HG02943 (cell line): ENCODE measurements around the gene SPATA25.

Experiments used
- ATAC-seq: cut with Tn5 transposase; IDR thresholded peaks from one replicate; pipeline ENCODE4 v1.9.1; 2021; ENCODE audit warnings: mild to moderate bottlenecking, low read depth, moderate library complexity; ENCODE audit not compliant: unreplicated experiment

The SPATA25 gene

DNA sequence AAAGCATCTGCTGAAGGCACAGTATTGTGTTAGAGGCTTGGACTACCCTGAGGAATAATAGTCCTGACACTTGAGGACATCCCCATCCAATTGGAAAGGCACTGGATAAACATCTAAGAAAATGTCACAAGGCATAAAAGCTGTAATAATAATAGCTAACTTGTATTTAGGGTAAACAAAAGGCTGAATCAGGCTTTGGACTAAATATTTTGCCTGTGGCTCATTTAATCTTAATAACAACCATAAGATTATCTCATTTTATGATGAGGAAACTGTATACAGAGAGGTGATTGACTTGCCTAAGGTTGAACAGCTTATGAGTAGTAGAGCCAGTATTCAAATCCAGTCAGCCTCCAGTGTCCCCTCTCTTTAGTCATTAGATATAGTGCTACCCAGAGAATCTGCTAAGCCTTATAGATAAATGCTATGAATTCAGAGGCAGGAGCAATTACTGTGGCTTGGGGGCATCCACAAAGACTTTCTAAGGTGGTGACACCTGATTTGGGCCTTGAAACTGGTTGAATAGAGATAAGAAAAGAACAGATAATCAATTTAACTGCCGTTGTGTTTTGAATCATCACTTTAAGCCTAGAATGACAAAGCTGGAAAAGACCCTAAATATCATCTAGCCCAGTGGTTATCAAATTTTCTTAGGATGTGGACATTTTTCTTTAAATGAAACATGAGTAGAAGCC lies 13.9 kb downstream of the SPATA25 start:
- no peak for ATAC-seq

DNA sequence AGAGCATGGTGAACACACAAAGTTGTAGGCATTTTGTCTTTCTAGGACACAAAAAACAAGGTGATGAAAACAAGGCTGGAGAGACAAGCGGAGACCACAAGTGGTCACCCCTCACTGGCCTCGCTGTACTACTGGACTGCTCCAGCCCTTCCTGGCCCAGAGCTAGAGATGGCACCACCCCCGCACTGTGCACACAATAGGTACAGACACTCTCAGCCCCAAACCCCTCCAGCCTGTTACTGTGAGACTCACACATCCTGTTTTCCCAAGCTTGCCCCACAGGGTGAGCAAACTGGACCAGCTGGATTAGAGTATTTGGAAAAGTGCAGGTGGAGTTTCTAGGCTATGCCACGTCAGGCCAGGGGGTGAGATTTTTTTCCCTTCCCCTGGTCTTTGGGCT lies 14.8 kb downstream of the SPATA25 start:
- ATAC-seq, result no peak

DNA sequence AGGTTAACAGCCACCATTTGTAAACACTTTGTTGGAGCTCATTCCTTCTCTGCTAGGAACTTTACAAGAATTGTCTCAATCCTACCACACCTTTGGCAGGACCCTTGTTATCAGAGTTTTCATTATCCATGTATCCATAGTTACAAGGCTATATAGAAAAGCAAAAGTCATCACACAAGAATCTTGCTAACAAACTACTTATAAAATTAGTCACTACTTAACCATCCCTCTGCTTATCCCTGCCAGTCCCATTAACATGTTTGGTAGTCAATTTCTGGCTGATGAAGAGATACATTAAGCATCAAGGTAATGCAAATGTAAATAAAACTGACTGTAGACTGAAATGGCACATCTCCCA lies 19.6 kb downstream of the SPATA25 start:
- ATAC-seq, result no peak

DNA sequence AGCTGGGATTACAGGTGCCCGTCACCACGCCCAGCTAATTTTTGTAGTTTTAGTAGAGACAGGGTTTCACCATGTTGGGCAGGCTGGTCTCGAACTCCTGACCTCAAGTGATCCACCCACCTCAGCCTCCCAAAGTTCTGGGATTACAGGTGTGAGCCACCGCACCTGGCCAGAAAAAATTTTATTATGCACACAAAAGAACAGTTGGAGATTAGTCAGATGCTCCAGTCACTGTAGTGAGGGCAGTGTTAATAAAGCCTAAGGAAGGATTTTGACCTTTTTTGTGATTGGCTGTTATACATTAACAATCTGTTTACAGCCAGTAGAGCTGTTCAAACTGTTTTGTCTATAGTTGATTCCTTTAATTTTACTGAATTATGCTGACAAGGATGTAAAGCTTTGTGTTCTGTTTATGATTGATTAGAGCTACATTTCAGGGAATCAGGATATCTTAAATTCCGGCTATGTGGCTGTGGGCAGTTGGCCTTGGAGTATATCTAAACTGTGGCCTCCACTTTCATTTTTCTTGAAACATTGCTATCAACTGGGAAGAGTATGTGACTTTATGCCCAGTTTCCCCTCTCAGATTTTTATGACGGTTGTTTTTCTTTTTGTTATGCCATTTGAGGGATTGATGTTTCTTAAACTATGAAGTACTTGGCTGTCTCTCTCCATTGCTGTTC lies 20.1 kb downstream of the SPATA25 start:
- ATAC-seq, result no peak

DNA sequence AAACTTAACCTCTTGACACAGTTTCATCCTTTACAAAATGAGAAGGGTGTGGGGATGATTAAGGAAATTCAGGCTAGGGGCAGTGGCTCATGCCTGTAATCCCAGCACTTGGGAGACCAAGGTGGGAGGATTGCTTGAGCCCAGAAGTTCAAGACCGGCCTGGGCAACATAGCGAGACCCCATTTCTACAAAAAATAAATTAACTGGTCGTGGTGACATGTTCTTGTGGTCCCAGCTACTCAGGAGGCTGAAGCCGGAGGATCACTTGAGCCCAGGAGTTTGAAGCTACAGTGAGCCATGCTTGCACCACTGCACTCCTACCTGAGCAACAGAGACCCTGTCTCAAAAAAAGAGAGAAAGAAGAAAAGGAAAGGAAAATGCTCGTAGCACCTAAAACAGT lies 21.0 kb downstream of the SPATA25 start:
- no peak for ATAC-seq

DNA sequence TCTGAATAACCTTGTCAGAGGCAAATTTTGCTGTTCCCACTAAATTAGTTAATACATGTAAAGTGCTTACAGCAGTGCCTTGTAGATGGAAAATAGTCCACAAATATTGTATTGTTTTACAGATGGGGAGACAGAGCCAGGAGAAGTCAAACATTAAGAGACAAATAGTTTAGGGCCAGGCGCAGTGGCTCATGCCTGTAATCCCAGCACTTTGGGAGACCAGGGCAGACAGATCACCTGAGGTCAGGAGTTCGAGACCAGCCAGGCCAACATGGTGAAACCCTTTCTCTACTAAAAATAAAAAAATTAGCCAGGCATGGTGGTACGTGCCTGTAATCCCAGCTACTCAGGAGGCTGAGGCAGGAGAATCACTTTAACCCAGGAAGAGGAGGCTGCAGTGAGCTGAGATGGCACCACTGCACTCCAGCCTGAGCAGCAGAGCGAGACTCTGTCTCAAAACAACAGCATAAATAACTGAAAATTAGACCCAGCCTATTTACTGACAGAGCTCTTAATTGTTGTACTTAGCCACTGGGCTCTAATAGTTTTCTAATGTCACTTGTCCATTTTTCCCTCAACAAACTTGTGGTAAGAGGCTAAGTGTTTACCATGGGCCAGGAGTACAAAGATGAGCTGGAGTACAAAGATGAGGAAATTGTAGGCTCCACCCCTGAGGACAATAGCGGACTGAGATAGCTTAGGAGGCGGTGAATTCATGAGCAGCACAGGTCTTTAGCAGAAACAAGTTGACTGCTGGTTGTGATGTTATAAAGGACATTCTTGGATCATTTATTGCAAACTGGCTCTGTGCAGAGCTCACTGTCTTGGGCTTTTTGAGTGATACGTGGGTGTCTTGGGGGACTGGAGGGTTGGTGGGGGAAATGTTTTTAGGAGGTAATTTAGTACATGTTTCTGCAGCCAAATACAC lies 23.6 kb downstream of the SPATA25 start:
- no peak for ATAC-seq

DNA sequence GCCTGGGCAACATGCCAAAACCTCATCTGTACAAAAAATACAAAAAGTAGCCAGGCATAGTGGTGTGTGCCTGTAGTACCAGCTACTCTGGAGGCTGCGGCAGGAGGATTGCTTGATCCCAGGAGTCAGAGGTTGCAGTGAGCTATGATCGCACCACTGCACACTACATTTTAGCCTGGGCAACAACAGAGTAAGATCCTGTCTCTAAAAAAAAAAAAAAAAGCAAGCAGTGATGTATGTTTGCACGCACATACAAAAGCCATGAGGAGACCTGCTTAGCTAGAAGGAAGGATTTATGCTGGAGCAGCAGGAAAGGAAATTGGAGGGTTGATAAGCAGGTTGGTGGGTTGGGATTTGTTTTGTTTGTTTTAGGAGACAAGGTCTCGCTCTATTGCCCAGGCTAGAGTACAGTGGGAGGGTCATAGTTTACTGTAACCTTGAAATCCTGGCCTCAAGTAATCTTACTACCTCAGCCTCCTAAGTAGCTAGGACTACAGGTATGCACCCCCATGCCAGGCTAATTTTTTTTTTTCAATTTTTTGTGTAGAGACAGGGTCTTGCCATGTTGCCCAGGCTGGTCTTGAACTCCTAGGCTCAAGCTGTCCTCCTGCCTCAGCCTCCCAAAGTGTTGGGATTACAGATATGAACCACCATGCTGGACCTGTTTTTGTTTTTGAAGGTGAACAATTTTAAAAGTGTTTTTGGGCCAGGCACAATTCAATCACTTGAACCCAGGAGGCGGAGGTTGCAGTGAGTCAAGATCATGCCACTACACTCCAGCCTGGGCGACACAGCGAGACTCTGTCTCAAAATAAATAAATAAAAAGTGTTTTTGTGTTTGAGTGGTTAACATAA lies 26.0 kb downstream of the SPATA25 start:
- no peak for ATAC-seq

DNA sequence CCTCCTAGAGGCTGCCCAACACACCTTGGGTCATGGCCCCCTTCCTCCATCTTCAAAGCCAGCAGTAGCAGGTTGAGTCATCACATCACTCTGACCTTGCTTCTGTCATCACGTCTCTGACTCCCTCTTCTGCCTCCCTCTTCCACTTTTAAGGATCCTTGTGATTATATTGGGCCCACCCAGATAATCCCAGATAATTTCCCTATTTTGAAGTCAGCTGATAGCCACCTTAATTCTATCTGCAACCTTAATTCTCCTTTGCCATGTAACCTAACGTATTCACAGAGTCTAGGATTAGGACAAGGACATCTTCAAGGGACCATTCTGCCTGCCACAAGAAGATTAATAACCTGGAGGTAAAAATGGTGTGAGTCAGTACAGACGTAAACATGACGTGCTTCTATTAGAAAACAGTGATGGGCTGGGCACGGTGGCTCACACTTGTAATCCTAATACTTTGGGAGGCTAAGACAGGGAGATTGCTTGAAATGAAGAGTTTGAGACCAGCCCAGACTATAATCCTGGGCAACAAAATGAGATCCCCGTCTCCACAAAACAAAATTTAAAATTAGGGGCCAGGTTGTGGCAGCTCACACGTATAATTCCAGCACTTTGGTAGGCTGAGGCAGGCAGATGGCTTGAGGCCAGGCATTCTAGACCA lies 26.7 kb downstream of the SPATA25 start:
- ATAC-seq, result no peak

DNA sequence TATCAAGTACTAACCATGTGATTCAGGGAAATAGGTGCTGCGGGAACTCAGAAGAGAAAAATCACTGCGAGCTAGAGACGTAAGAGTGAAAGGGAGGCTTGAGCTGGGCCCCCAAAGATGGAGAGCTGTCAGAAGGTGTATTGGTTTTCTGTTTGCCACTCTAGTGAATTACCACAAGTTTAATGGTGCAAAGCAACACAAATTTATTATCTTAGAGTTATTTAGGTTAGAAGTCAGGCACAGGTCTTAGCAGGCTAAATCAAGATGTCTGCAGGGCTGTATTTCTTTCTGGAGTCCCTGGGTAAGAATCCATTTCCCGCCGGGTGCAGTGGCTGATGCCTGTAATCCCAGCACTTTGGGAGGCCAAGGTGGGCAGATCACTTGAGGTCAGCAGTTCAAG lies 27.5 kb downstream of the SPATA25 start:
- ATAC-seq, result no peak

DNA sequence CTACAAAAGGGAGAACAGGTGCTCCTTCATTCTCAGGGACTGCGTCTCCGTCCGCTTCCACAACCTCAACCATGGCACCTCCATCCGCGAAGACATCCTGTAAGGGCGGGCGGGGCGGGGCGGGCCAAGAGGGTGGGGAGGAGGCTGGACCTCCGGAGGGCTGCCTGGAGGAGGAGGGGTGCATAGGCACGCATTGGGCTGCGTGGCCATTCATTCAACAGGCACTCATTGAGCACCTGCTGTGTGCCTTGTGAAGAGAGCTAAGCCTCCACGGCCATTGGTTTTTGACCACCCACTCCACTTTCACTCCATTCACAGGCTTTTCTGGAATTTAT lies 29.6 kb downstream of the SPATA25 start:
- no peak for ATAC-seq

DNA sequence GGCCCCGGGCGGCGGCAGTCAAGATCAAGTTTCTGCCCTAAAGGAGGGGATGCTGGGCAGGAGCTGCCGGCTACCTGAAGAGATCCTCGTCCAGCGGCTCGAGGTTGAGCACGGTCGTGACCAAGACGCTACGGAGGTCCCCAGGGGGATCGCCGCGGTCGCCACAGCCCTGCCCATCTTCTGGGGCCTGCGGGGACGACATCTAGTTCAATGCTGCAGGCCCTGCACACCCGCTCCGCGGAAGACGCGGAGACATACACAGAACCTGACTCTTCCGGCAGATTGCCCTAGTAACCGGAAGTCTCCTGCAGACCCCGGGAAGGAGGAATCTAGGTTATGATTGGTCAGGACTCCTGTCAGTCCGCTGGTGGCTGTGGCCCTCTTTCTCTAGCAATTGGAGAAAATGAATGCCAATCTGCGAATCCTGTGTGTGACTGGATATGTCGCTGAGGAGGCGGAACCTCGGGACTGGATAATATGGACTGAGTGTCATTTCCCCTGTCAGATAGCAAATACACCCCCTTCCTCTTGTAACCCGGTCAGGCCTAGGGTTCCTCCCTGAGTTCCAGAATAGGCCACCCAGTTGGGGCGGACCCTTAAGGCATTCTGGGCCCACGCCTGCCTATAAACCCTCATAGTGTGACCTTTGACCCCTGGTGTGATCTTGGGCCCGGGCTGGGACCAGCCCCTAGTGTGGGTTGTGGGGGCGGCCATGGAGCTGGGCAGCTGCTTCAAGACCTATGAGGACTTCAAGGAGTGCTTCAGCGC lies 30.1 kb downstream of the SPATA25 start, which contains the start of the genes ACOT8 and ZSWIM3:
TSS of gene ACOT8 (minus strand) at position 279 of the 768 bp plus-strand sequence. CDS start at position 202, 77 bp downstream.
TSS of gene ZSWIM3 (plus strand) at position 501 of the 768 bp plus-strand sequence. CDS start at position 713, 212 bp downstream.
- peak; percentile 97 for ATAC-seq

DNA sequence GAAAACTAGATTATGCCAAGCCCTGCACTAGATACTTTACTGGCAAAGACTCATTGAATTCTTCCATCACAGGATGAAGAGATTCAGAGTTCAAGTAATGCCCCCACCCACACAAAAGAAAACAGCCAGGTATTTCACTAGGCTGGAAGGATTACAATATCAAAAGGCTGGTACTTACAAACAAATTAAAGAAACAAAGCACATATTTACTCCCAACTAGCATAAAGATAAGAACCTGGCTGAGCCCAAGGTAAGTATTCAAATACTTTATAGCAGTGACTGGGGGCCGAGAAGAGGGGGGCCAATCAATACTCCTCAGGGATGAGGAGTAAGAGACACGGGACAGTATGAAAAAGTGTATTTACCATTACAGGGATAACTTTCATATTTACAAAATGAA lies 33.9 kb downstream of the SPATA25 start:
- no peak for ATAC-seq

DNA sequence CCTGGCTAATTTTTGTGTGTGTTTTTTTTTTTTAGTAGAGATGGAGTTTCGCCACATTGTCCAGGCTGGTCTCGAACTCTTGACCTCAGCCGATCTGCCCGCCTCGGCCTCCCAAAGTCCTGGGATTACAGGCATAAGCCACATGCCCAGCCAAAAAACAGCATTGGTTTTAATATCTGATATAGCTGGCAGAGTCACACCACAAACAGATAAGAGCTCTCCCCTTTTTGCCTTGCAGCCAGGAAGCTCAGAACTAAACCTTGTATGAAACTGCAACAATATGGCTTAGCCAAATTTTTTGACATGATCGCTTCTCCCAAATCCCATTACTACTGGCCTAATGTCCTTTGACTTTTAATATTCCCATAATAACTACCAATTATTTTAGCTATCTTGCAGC lies 35.1 kb downstream of the SPATA25 start:
- no peak for ATAC-seq

DNA sequence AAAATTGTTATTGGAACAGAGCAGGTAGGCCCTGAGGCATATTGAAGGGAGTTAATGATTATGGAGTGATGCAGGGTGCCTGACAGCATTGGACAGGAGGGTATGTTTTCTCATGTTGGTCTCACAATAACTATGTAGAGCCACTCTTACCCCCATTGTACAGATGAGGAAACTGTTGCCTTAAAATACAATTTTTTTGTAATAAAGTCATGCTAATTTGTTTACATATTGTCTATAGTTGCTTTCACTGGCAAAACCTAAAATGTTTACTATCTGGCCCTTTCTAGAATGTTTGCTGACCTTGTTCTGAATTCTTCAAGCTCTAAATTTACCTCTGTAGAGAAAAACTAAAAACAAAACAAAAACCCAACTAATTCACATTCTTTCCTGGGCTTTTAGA lies 35.9 kb downstream of the SPATA25 start:
- no peak for ATAC-seq

DNA sequence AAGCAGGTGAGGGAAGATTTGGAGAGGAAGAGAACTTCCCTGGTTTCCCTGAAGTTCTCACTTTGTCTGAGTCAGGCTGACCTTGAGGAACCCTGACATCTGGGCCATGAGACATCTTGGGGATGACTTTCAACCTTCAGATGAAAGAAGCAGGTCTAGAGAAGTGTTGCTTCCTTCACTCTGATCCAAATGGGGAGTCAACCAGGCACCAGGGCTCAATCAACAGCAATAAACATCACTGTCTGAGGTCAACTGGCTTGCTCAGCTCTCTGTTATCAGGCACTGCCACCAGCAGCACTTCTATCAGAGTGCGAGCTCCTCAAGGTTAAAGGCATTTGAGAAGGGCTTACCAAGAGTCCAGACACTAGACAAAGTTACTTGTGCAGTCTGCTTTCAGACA lies 36.5 kb downstream of the SPATA25 start:
- ATAC-seq, result no peak

DNA sequence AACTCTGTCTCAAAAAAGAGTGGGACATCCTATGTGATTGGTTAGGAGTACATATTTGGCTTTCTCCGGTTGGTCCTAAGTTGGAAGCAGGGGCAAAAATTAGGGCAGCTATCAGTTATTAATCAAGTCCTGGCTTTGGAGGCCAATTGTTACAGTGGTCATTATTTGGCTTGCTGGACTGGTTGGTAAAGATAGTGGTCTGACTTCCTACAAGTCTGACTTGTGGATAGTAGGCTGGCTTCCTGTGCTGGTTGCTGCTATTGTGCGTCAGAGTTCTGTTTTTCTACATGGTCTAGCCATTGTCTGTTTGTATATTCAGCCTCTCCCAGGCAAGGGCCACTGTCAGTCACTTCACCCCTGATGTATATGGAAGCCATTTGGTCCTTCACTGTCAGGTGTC lies 37.2 kb downstream of the SPATA25 start:
- ATAC-seq, result no peak

DNA sequence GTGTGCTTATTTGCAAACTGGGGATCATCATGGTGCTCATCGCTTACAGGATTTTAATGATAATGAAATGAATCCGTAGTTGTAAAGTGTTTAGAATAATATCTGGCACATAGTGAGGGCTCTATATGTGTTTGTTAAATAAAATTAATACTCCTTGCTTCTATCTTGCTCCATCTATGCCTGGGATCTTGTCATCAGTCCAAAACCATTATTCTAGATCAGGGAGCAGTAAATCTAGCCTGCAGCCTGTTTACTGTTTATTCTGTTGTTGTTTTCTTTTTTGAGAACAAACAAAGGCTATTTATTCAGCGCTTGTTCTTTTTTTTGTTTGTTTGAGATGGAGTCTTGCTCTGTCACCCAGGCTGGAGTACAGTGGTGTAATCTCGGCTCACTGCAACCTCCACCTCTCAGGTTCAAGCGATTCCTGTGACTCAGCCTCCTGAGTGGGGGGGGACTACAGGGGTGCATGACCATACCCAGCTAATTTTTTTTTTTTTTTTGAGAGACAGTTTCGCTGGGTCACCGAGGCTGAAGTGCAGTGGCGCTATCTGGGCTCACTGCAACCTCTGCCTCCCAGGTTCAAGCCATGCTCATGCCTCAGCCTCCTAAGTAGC lies 38.3 kb downstream of the SPATA25 start:
- no peak for ATAC-seq

DNA sequence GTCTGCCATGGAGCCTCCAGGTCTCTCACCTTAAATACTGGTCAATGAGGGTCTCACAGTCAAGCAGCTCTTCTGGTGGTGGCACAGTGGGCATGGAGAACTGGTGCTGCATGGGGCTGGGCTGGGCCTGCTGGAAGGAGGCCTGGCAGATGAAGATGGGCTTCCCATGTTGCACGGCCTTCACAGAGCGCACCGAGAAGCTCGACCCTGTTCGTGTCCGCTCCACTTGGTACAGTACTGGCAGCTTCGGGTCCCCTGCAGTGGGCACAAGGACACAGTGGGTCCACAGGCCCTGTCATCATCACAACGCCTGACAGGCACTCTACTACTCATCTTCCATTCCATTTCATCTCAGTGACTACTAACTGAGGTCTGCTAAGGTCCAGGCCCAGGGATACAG lies 39.0 kb downstream of the SPATA25 start:
- ATAC-seq, result no peak

DNA sequence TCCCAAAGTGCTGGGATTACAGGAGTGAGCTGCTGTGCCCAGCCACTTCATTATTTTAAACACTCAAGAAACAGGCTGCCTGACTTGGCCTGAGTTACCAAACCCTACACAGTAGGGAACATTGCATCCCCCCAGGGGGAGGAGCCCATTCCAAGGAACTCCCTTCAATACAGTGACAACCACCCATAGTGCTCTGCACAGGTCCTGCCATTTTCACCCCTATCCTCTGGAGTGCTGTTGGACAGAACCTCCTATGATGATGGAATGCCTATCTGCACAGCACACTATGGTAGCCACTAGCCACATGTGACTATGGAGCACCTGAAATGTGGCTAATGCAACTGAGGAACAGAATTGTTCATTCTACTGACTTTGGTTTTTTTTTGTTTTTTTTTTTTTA lies 42.0 kb downstream of the SPATA25 start:
- no peak for ATAC-seq
